ENCODE data around the gene ISCA2.

Gene ISCA2

GRCh38 chr14:74507840-74508239 is 14.3 kb downstream of the ISCA2 start:
- DNase-seq, result no peak
- no peak overlapping the region for H3K4me3 ChIP-seq (ENCODE audit: insufficient read depth in 1 of 2, low read depth in 1 of 2, low read length in 2 of 2)
- no peaks in the 10 kb centered on the region for H3K9me3 ChIP-seq (ENCODE audit: control insufficient read depth, low read length)
- H3K4me2 ChIP-seq (ENCODE audit: low read length, poor library complexity, severe bottlenecking), result no peak overlapping the region
- peaks cover 47% of the 10 kb centered on the region for H3K79me1 ChIP-seq (replicated peaks; ENCODE audit: low read length, poor library complexity, severe bottlenecking)
- no peak overlapping the region for H4K91ac ChIP-seq (ENCODE audit: low read length)
- peaks cover 80 to 97% of the 10 kb centered on the region in 2 experiments for H3K36me3 ChIP-seq (ENCODE audit: control insufficient read depth in 1 of 2, insufficient read depth in 2 of 2, low read depth in 1 of 2, low read length in 2 of 2)
- no peak overlapping the region for H2AK5ac ChIP-seq (ENCODE audit: low read length, severe bottlenecking)
- no peaks in the 10 kb centered on the region for H3K27me3 ChIP-seq (ENCODE audit: control insufficient read depth in 1 of 2, insufficient read depth in 1 of 2, low read length in 2 of 2)
- no peak overlapping the region for H3K23ac ChIP-seq (ENCODE audit: low read length in 2 of 2)
- H2AFZ ChIP-seq (ENCODE audit: low read depth, low read length), result no peak overlapping the region
- no peak overlapping the region for H3K9ac ChIP-seq (ENCODE audit: low read length)
- H2BK12ac ChIP-seq (ENCODE audit: low read length in 2 of 2), result no peak overlapping the region
- H3K27ac ChIP-seq (ENCODE audit: low read length, poor library complexity, severe bottlenecking), result no peak overlapping the region
- peaks cover 17% of the 10 kb centered on the region for H3K4me1 ChIP-seq (ENCODE audit: control insufficient read depth, insufficient read depth, low read depth, low read length)
- no peak overlapping the region for H3K14ac ChIP-seq (ENCODE audit: low read length in 2 of 2)
- H2BK15ac ChIP-seq (ENCODE audit: low read depth, poor library complexity, severe bottlenecking), result no peak overlapping the region
- H4K8ac ChIP-seq (ENCODE audit: low read length), result no peak overlapping the region
- H3K18ac ChIP-seq (ENCODE audit: low read depth in 1 of 2, low read length in 2 of 2), result no peak overlapping the region
- no peak overlapping the region for H3K4ac ChIP-seq (ENCODE audit: low read depth in 1 of 2, low read length in 2 of 2)
- H2BK120ac ChIP-seq (ENCODE audit: low read depth, low read length), result no peak overlapping the region
- no peak overlapping the region for H2BK5ac ChIP-seq (ENCODE audit: low read depth, low read length, poor library complexity, severe bottlenecking)
- 82% methylated on average over 4 of the region's 5 CpGs for WGBS

GRCh38 chr14:74508292-74508731 is 14.7 kb downstream of the ISCA2 start:
- Histone ChIP-seq H2BK12ac (ENCODE audit: low read length in 2 of 2) (no peak overlapping the region), H2BK15ac (ENCODE audit: low read depth, poor library complexity, severe bottlenecking) (peak overlapping the region; percentile 34), H2AK5ac (ENCODE audit: low read length, severe bottlenecking) (no peak overlapping the region), H3K4me2 (ENCODE audit: low read length, poor library complexity, severe bottlenecking) (no peak overlapping the region), H3K36me3 (ENCODE audit: control insufficient read depth in 1 of 2, insufficient read depth in 2 of 2, low read depth in 1 of 2, low read length in 2 of 2) (peaks cover 79 to 96% of the 10 kb centered on the region in 2 experiments), H2AFZ (ENCODE audit: low read depth, low read length) (no peak overlapping the region), H3K18ac (ENCODE audit: low read depth in 1 of 2, low read length in 2 of 2) (peak overlapping the region in 1 of 2 experiments; percentile 5), H3K27ac (ENCODE audit: low read length, poor library complexity, severe bottlenecking) (no peak overlapping the region), H3K23ac (ENCODE audit: low read length in 2 of 2) (no peak overlapping the region), H3K4ac (ENCODE audit: low read depth in 1 of 2, low read length in 2 of 2) (no peak overlapping the region), H3K9me3 (ENCODE audit: control insufficient read depth, low read length) (no peaks in the 10 kb centered on the region), H2BK120ac (ENCODE audit: low read depth, low read length) (no peak overlapping the region), H3K9ac (ENCODE audit: low read length) (no peak overlapping the region), H3K79me1 (replicated peaks; ENCODE audit: low read length, poor library complexity, severe bottlenecking) (peaks cover 44% of the 10 kb centered on the region), H3K14ac (ENCODE audit: low read length in 2 of 2) (peak overlapping the region in 1 of 2 experiments; percentile 60), H3K4me1 (ENCODE audit: control insufficient read depth, insufficient read depth, low read depth, low read length) (peaks cover 17% of the 10 kb centered on the region), H2BK5ac (ENCODE audit: low read depth, low read length, poor library complexity, severe bottlenecking) (no peak overlapping the region), H4K8ac (ENCODE audit: low read length) (no peak overlapping the region), H4K91ac (ENCODE audit: low read length) (no peak overlapping the region), H3K27me3 (ENCODE audit: control insufficient read depth in 1 of 2, insufficient read depth in 1 of 2, low read length in 2 of 2) (no peaks in the 10 kb centered on the region), H3K4me3 (ENCODE audit: insufficient read depth in 1 of 2, low read depth in 1 of 2, low read length in 2 of 2) (no peak overlapping the region)
- 44% methylated on average over 7 of the region's 15 CpGs for WGBS
- DNase-seq, result peak; percentile 43

GRCh38 chr14:74508844-74509428 is 15.4 kb downstream of the ISCA2 start:
- Histone ChIP-seq H2AK5ac (ENCODE audit: low read length, severe bottlenecking) (no peak overlapping the region), H4K8ac (ENCODE audit: low read length) (no peak overlapping the region), H3K4me3 (ENCODE audit: insufficient read depth in 1 of 2, low read depth in 1 of 2, low read length in 2 of 2) (no peak overlapping the region), H2BK15ac (ENCODE audit: low read depth, poor library complexity, severe bottlenecking) (no peak overlapping the region), H3K79me1 (replicated peaks; ENCODE audit: low read length, poor library complexity, severe bottlenecking) (peaks cover 42% of the 10 kb centered on the region), H3K14ac (ENCODE audit: low read length in 2 of 2) (no peak overlapping the region), H3K4ac (ENCODE audit: low read depth in 1 of 2, low read length in 2 of 2) (no peak overlapping the region), H4K91ac (ENCODE audit: low read length) (no peak overlapping the region), H2BK12ac (ENCODE audit: low read length in 2 of 2) (no peak overlapping the region), H2AFZ (ENCODE audit: low read depth, low read length) (no peak overlapping the region), H3K9me3 (ENCODE audit: control insufficient read depth, low read length) (no peaks in the 10 kb centered on the region), H2BK120ac (ENCODE audit: low read depth, low read length) (no peak overlapping the region), H3K27me3 (ENCODE audit: control insufficient read depth in 1 of 2, insufficient read depth in 1 of 2, low read length in 2 of 2) (no peaks in the 10 kb centered on the region), H3K9ac (ENCODE audit: low read length) (no peak overlapping the region), H3K18ac (ENCODE audit: low read depth in 1 of 2, low read length in 2 of 2) (no peak overlapping the region), H3K4me1 (ENCODE audit: control insufficient read depth, insufficient read depth, low read depth, low read length) (peaks cover 21% of the 10 kb centered on the region), H3K27ac (ENCODE audit: low read length, poor library complexity, severe bottlenecking) (no peak overlapping the region), H2BK5ac (ENCODE audit: low read depth, low read length, poor library complexity, severe bottlenecking) (no peak overlapping the region), H3K23ac (ENCODE audit: low read length in 2 of 2) (no peak overlapping the region), H3K4me2 (ENCODE audit: low read length, poor library complexity, severe bottlenecking) (no peak overlapping the region), H3K36me3 (ENCODE audit: control insufficient read depth in 1 of 2, insufficient read depth in 2 of 2, low read depth in 1 of 2, low read length in 2 of 2) (peaks cover 74 to 94% of the 10 kb centered on the region in 2 experiments)
- DNase-seq, result no peak
- 90% methylated on average over 13 of the region's 13 CpGs for WGBS

- Histone ChIP-seq H3K14ac (ENCODE audit: low read length in 2 of 2) (no peak overlapping the region), H3K9ac (ENCODE audit: low read length) (peak overlapping the region; percentile 53), H3K9me3 (ENCODE audit: control insufficient read depth, low read length) (no peaks in the 10 kb centered on the region), H2BK120ac (ENCODE audit: low read depth, low read length) (no peak overlapping the region), H3K23ac (ENCODE audit: low read length in 2 of 2) (no peak overlapping the region), H2AK5ac (ENCODE audit: low read length, severe bottlenecking) (no peak overlapping the region), H3K27ac (ENCODE audit: low read length, poor library complexity, severe bottlenecking) (no peak overlapping the region), H4K8ac (ENCODE audit: low read length) (peak overlapping the region; percentile 9), H2BK15ac (ENCODE audit: low read depth, poor library complexity, severe bottlenecking) (no peak overlapping the region), H3K36me3 (ENCODE audit: control insufficient read depth in 1 of 2, insufficient read depth in 2 of 2, low read depth in 1 of 2, low read length in 2 of 2) (peaks cover 66 to 90% of the 10 kb centered on the region in 2 experiments), H4K91ac (ENCODE audit: low read length) (no peak overlapping the region), H2AFZ (ENCODE audit: low read depth, low read length) (no peak overlapping the region), H3K18ac (ENCODE audit: low read depth in 1 of 2, low read length in 2 of 2) (no peak overlapping the region), H3K4ac (ENCODE audit: low read depth in 1 of 2, low read length in 2 of 2) (no peak overlapping the region), H3K4me3 (ENCODE audit: insufficient read depth in 1 of 2, low read depth in 1 of 2, low read length in 2 of 2) (no peak overlapping the region), H2BK5ac (ENCODE audit: low read depth, low read length, poor library complexity, severe bottlenecking) (no peak overlapping the region), H3K4me2 (ENCODE audit: low read length, poor library complexity, severe bottlenecking) (no peak overlapping the region), H3K79me1 (replicated peaks; ENCODE audit: low read length, poor library complexity, severe bottlenecking) (peaks cover 39% of the 10 kb centered on the region), H2BK12ac (ENCODE audit: low read length in 2 of 2) (no peak overlapping the region), H3K27me3 (ENCODE audit: control insufficient read depth in 1 of 2, insufficient read depth in 1 of 2, low read length in 2 of 2) (no peaks in the 10 kb centered on the region), H3K4me1 (ENCODE audit: control insufficient read depth, insufficient read depth, low read depth, low read length) (peaks cover 28% of the 10 kb centered on the region)
- DNase-seq, result no peak
- WGBS, result 92% methylated on average over 10 of the region's 10 CpGs
Measured at GRCh38 chr14:74509587-74510222, 16.1 kb downstream of the ISCA2 start.
